ENCODE data around the gene PTK6. TPM values are rescaled to one million over a fixed set of nuclear protein-coding genes. Genes with fewer than 3 reads are reported as not detected.

Gene PTK6
- total and polyA plus RNA-seq, 4 donors: 0.10 to 4.6 (median 0.25) TPM

DNA sequence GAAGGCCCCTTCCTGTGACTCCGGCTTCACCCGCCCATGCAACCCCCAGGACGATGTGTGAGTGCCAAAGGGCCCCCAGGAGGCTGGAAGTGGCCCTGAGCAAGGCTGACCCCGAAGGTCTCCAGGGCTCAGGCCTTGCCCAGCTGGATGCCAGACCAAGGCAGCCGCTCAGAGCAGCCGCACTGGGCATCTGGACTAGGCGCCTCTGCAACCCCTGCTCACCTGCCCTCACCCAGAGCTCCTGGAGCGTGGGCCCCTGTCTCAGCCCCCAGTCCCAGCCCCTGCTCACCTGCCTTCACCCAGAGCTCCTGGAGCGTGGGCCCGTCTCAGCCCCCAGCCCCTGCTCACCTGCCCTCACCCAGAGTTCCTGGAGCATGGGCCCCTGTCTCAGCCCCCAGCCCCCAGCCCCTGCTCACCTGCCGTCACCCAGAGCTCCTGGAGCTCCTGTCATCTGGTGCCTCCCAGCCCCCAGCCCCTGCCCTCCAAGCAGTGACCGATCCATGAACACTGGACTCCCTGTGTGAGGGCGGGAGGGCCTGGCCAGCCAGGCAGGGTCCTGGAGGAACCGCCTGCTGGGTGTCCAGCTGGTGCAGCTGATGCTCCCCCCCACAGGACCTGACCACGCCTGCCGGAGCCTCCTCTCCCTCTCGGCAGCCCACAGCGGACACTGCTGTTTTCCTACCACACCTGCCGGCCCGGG lies 9.2 kb upstream of the PTK6 start:
- intact Hi-C loops (cut with DNase I): no loop called here
- Histone ChIP-seq H3K36me3 (ENCODE audit: control insufficient read depth in 1 of 2, insufficient read depth in 2 of 2, low read length in 1 of 2) (no peaks in the 10 kb centered on the region), H3K4me1 (ENCODE audit: control insufficient read depth in 1 of 2, insufficient read depth in 2 of 2, low read length in 2 of 2) (no peaks in the 10 kb centered on the region), H3K27me3 (ENCODE audit: control insufficient read depth in 1 of 2, insufficient read depth in 2 of 2, low read length in 1 of 2) (no peaks in the 10 kb centered on the region), H3K27ac (ENCODE audit: low read depth in 1 of 2, low read length in 2 of 2) (no peak overlapping the region), H3K4me3 (ENCODE audit: low read length in 2 of 2) (no peak overlapping the region), H3K9me3 (ENCODE audit: control insufficient read depth, low read length) (no peaks in the 10 kb centered on the region)
- WGBS, 2 donors: 74 to 76% methylated on average over 19 to 20 of the region's 20 CpGs
- no peak for ATAC-seq (ENCODE audit: low FRiP score)
- no peak for DNase-seq

DNA sequence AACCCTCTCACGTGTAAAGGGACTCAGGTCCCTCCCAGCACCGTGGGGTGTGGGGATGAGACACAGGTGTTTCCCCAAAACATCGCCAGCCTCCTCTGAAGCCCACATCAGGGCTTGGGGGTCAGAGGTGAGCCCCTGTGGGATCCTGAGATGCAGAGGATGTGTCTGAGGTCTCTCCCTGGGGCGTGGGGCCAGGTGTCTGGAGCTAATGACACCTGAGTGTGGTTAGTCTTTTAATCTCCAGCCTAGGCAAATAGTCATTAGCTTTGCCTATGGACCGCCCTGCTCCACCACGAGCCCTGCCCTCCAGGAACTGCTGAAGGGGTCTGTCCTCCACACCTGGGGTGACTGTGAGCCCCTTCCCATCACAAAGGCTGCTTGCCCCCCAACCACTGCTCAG lies 8.6 kb upstream of the PTK6 start:
- DNase-seq (no peak), ATAC-seq (ENCODE audit: low FRiP score) (no peak)
- Histone ChIP-seq H3K4me3 (ENCODE audit: low read length in 2 of 2) (no peak overlapping the region), H3K27ac (ENCODE audit: low read depth in 1 of 2, low read length in 2 of 2) (no peak overlapping the region), H3K36me3 (ENCODE audit: control insufficient read depth in 1 of 2, insufficient read depth in 2 of 2, low read length in 1 of 2) (no peaks in the 10 kb centered on the region), H3K4me1 (ENCODE audit: control insufficient read depth in 1 of 2, insufficient read depth in 2 of 2, low read length in 2 of 2) (no peaks in the 10 kb centered on the region), H3K27me3 (ENCODE audit: control insufficient read depth in 1 of 2, insufficient read depth in 2 of 2, low read length in 1 of 2) (no peaks in the 10 kb centered on the region), H3K9me3 (ENCODE audit: control insufficient read depth, low read length) (no peaks in the 10 kb centered on the region)
- intact Hi-C loops (cut with DNase I): no loop called here
- 64 to 69% methylated on average over 6 of the region's 6 CpGs for WGBS, 2 donors

DNA sequence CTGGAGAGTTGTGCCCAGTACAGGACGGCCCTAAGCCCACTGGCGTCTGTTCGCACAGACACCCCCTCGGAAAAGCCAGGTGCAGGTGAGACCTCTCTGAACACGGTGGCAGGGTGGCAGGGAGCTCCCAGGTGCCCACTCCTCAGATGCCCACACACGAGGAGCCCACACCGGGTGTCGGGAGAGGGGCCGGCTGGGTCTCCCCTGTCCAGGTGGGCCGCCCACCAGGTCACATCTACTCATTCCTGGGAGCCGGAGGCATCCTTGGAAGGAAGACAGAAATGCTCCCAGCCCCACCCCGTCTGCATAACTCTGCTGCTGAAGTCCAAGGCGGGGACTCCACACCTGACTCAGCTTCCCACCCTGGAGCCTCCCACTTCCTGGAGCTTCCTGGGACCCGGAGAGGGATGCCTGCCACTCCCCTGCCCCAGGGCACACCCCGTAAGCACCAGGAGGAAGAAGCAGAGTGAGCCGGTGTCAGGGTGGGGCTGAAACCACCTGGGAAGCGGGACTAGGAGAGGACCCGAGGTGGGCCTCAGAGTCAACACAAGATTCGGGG lies 7.9 kb upstream of the PTK6 start:
- Histone ChIP-seq H3K9me3 (ENCODE audit: control insufficient read depth, low read length) (no peaks in the 10 kb centered on the region), H3K27ac (ENCODE audit: low read depth in 1 of 2, low read length in 2 of 2) (no peak overlapping the region), H3K27me3 (ENCODE audit: control insufficient read depth in 1 of 2, insufficient read depth in 2 of 2, low read length in 1 of 2) (no peaks in the 10 kb centered on the region), H3K4me3 (ENCODE audit: low read length in 2 of 2) (no peak overlapping the region), H3K36me3 (ENCODE audit: control insufficient read depth in 1 of 2, insufficient read depth in 2 of 2, low read length in 1 of 2) (no peaks in the 10 kb centered on the region), H3K4me1 (ENCODE audit: control insufficient read depth in 1 of 2, insufficient read depth in 2 of 2, low read length in 2 of 2) (no peaks in the 10 kb centered on the region)
- DNase-seq (no peak), ATAC-seq (ENCODE audit: low FRiP score) (no peak)
- intact Hi-C loops (cut with DNase I): no loop called here
- WGBS, 2 donors: 72 to 77% methylated on average over 19 of the region's 19 CpGs

DNA sequence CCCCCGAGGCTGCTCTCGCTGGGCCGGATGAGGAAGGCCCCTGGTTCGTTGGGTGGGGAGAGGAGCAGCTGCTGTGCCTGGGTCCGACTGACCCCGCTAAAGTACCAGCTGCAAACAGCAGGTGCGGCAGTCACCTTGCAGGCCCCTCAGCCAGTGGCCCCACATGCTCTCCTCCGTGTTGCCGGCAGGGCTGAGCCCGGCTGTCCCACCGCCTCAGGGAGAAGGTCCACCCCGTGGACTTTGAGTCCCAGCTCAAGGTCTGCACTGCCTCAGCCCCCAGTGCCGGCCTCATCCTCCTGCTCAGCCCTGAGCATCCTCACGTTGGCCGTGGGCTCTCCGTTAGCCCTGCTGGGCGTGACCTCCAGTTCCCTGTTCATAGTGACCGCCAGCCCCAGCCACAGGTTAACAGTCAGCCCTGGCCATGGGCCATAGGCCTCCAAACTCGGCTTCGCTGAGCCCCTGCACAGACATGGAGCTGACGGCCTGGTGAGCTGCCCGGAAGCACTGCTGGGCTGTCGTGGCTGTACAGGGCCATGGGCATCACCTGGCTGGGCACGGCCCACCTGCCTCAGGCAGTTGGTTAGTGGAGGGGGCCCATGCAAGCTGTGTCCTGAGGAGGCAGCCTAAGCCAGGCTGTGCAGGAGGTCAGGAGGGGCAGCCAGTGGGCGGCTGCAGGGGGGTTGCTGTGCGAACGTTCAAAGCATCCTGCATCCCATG lies 7.2 kb upstream of the PTK6 start:
- no peaks in the 10 kb centered on the region for H3K36me3 ChIP-seq (ENCODE audit: control insufficient read depth in 1 of 2, insufficient read depth in 2 of 2, low read length in 1 of 2)
- H3K4me1 ChIP-seq (ENCODE audit: control insufficient read depth in 1 of 2, insufficient read depth in 2 of 2, low read length in 2 of 2): no peaks in the 10 kb centered on the region
- H3K27ac ChIP-seq (ENCODE audit: low read depth in 1 of 2, low read length in 2 of 2): no peak overlapping the region
- no peaks in the 10 kb centered on the region for H3K27me3 ChIP-seq (ENCODE audit: control insufficient read depth in 1 of 2, insufficient read depth in 2 of 2, low read length in 1 of 2)
- H3K9me3 ChIP-seq (ENCODE audit: control insufficient read depth, low read length): no peaks in the 10 kb centered on the region
- H3K4me3 ChIP-seq (ENCODE audit: low read length in 2 of 2): no peak overlapping the region
- WGBS, 2 donors: 68 to 72% methylated on average over 27 of the region's 27 CpGs
- intact Hi-C loops (cut with DNase I): no loop called here
- ATAC-seq (ENCODE audit: low FRiP score): no peak
- DNase-seq: no peak

DNA sequence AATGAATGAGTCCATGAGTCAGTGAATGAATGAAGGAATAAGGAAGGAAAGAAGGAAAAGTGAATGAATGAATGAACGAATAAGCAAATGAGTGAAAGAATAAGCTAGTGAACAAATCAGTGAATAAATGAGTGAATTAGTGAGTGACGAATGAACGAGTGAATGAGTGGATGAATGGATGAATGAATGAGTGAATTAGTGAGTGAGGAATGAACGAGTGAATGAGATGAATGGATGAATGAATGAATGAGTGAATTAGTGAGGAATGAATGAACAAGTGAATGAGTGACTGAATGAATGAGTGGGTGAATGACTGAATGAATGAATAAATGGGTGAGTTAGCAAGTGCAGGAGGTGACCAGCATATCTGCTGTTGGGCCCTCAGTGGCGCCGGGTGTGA lies 6.6 kb upstream of the PTK6 start:
- Histone ChIP-seq H3K4me1 (ENCODE audit: control insufficient read depth in 1 of 2, insufficient read depth in 2 of 2, low read length in 2 of 2) (no peaks in the 10 kb centered on the region), H3K27ac (ENCODE audit: low read depth in 1 of 2, low read length in 2 of 2) (no peak overlapping the region), H3K36me3 (ENCODE audit: control insufficient read depth in 1 of 2, insufficient read depth in 2 of 2, low read length in 1 of 2) (no peaks in the 10 kb centered on the region), H3K9me3 (ENCODE audit: control insufficient read depth, low read length) (no peaks in the 10 kb centered on the region), H3K4me3 (ENCODE audit: low read length in 2 of 2) (no peak overlapping the region), H3K27me3 (ENCODE audit: control insufficient read depth in 1 of 2, insufficient read depth in 2 of 2, low read length in 1 of 2) (no peaks in the 10 kb centered on the region)
- WGBS, 2 donors: 85 to 87% methylated on average over 6 of the region's 6 CpGs
- ATAC-seq (ENCODE audit: low FRiP score) (no peak), DNase-seq (no peak)
- intact Hi-C loops (cut with DNase I): no loop called here

DNA sequence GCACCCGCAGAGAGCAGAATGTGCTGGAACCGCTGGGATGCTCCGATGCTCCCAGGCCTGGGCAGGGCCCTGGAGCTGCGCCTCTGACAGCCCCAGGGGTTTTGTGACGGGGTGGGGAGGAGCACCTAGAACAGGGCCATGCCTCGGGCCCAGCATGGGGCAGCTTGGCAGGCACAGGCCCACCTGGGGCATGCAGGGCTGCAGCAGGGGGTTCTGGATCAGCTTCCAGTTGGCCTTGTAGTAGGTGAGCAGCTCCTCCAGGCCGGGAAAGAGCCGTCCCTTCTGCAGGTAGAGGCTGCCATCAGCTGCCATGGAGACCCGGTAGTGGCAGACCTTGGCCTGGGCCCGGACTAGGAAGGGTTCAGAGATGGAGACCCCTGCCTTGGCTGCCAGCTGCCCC lies 6.0 kb upstream of the PTK6 start:
- no peak for DNase-seq
- Histone ChIP-seq H3K27me3 (ENCODE audit: control insufficient read depth in 1 of 2, insufficient read depth in 2 of 2, low read length in 1 of 2) (no peaks in the 10 kb centered on the region), H3K4me1 (ENCODE audit: control insufficient read depth in 1 of 2, insufficient read depth in 2 of 2, low read length in 2 of 2) (no peaks in the 10 kb centered on the region), H3K9me3 (ENCODE audit: control insufficient read depth, low read length) (no peaks in the 10 kb centered on the region), H3K27ac (ENCODE audit: low read depth in 1 of 2, low read length in 2 of 2) (no peak overlapping the region), H3K36me3 (ENCODE audit: control insufficient read depth in 1 of 2, insufficient read depth in 2 of 2, low read length in 1 of 2) (no peaks in the 10 kb centered on the region), H3K4me3 (ENCODE audit: low read length in 2 of 2) (no peak overlapping the region)
- intact Hi-C loops (cut with DNase I): no loop called here
- ATAC-seq (ENCODE audit: low FRiP score): no peak
- 90 to 91% methylated on average over 10 of the region's 10 CpGs for WGBS, 2 donors

DNA sequence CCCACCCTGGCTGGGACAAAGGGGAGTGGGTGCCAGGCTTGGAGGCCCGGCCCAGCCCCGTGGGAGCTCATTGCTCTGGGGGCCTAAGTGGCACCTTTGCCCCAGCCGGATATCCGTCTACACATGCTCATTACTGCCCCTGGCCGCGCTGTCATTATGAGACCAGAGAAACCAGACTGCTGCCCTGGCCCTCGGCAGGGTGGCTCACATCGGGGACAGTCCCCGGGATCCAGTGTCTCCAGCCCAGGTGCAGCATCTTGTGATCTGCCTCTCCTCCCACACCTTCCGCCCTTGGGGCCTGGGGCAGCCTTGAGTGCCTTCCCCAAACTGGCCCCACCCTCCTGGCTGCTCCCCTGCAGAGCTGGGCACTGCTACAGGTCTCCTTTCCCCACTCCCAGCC lies 5.5 kb upstream of the PTK6 start:
- Histone ChIP-seq H3K27ac (ENCODE audit: low read depth in 1 of 2, low read length in 2 of 2) (no peak overlapping the region), H3K9me3 (ENCODE audit: control insufficient read depth, low read length) (no peaks in the 10 kb centered on the region), H3K27me3 (ENCODE audit: control insufficient read depth in 1 of 2, insufficient read depth in 2 of 2, low read length in 1 of 2) (no peaks in the 10 kb centered on the region), H3K4me3 (ENCODE audit: low read length in 2 of 2) (no peak overlapping the region), H3K36me3 (ENCODE audit: control insufficient read depth in 1 of 2, insufficient read depth in 2 of 2, low read length in 1 of 2) (no peaks in the 10 kb centered on the region), H3K4me1 (ENCODE audit: control insufficient read depth in 1 of 2, insufficient read depth in 2 of 2, low read length in 2 of 2) (no peaks in the 10 kb centered on the region)
- intact Hi-C loops (cut with DNase I): no loop called here
- ATAC-seq (ENCODE audit: low FRiP score) (no peak), DNase-seq (no peak)
- WGBS, 2 donors: 82 to 87% methylated on average over 10 of the region's 10 CpGs

DNA sequence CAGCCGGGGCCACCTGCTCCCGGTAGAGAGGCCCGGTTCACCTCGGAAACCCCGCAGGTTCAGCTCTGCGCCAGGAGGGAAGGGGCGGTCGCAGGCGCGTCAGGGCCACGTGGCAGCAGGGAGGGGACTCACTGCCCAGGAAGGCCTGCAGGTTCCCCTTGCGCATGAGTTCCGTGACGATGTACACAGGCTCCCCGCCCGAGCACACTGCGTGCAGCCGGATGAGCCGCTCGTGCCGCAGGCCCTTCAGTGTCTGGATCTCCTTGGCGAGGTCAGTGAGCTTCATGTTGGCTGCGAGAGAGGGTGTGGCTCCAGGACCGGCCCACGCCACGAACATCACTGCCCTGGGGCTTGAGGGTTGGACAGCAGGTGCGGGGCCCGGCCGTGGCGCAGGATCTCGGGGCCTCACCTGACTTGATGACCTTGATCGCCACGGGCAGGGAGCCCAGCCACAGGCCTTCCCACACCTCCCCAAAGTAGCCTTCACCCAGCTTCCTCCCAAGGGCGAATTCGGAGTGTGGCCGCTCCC lies 4.9 kb upstream of the PTK6 start:
- no peaks in the 10 kb centered on the region for H3K27me3 ChIP-seq (ENCODE audit: control insufficient read depth in 1 of 2, insufficient read depth in 2 of 2, low read length in 1 of 2)
- H3K9me3 ChIP-seq (ENCODE audit: control insufficient read depth, low read length): no peaks in the 10 kb centered on the region
- DNase-seq (no peak), ATAC-seq (ENCODE audit: low FRiP score) (no peak)
- H3K4me3 ChIP-seq (ENCODE audit: low read length in 2 of 2): no peak overlapping the region
- no peaks in the 10 kb centered on the region for H3K4me1 ChIP-seq (ENCODE audit: control insufficient read depth in 1 of 2, insufficient read depth in 2 of 2, low read length in 2 of 2)
- 86 to 90% methylated on average over 36 of the region's 36 CpGs for WGBS, 2 donors
- no peak overlapping the region for H3K27ac ChIP-seq (ENCODE audit: low read depth in 1 of 2, low read length in 2 of 2)
- no peaks in the 10 kb centered on the region for H3K36me3 ChIP-seq (ENCODE audit: control insufficient read depth in 1 of 2, insufficient read depth in 2 of 2, low read length in 1 of 2)
- intact Hi-C loops (cut with DNase I): no loop called here

DNA sequence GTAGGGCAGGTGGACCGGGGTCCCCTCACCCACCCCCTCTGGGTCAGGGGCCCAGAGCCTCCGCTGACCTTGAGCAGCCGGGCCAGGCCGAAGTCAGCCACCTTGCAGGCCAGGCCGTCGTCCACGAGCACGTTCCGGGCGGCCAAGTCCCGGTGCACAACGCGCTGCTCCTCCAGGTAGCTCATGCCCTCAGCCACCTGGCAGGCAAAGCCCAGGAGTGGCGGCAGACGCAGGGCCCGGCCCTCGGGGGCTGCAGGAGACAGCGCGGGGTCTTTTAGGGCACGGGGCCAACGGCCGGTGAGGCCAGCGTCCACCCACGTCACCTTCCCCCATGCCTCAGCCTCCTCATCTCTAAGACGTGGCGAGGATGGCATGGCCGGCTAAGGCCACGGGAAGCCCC lies 4.2 kb upstream of the PTK6 start:
- DNase-seq (no peak), ATAC-seq (ENCODE audit: low FRiP score) (no peak)
- H3K36me3 ChIP-seq (ENCODE audit: control insufficient read depth in 1 of 2, insufficient read depth in 2 of 2, low read length in 1 of 2): no peaks in the 10 kb centered on the region
- intact Hi-C loops (cut with DNase I): no loop called here
- H3K9me3 ChIP-seq (ENCODE audit: control insufficient read depth, low read length): no peaks in the 10 kb centered on the region
- H3K27me3 ChIP-seq (ENCODE audit: control insufficient read depth in 1 of 2, insufficient read depth in 2 of 2, low read length in 1 of 2): no peaks in the 10 kb centered on the region
- H3K4me1 ChIP-seq (ENCODE audit: control insufficient read depth in 1 of 2, insufficient read depth in 2 of 2, low read length in 2 of 2): no peaks in the 10 kb centered on the region
- 92 to 95% methylated on average over 28 of the region's 28 CpGs for WGBS, 2 donors
- H3K4me3 ChIP-seq (ENCODE audit: low read length in 2 of 2): no peak overlapping the region
- H3K27ac ChIP-seq (ENCODE audit: low read depth in 1 of 2, low read length in 2 of 2): no peak overlapping the region

Data from aorta (tissue), 5 donors.